Fibroblast of lung (primary cell): ENCODE measurements around the gene OXSR1. TPM values are rescaled to one million over a fixed set of nuclear protein-coding genes. Genes with fewer than 3 reads are reported as not detected.
"Not testable (repeated sequence)": the region's sequence is repeated elsewhere in the genome, so short reads cannot be mapped to it uniquely, and the experiment has no call there.

Experiments
- DNase-seq, 2 donors: peaks; one replicate each; pipeline versions ENCODE4 v3.0.0 to v3.0.0-alpha.2; 2010; ENCODE audit warnings: low read depth in 2 of 2
- H2AFZ ChIP-seq: 2 replicates; pipeline ENCODE4 v1.5.1; 2012; ENCODE audit warnings: low read length, control low read depth, inconsistent platforms
- H3K27ac ChIP-seq: 2 replicates; pipeline ENCODE4 v1.5.1; 2011; ENCODE audit warnings: low read length, control low read depth; ENCODE audit not compliant: insufficient read depth
- H3K27me3 ChIP-seq: 2 replicates; pipeline ENCODE4 v1.5.1; 2011; ENCODE audit warnings: mild to moderate bottlenecking, low read length; ENCODE audit not compliant: control insufficient read depth, insufficient read depth
- H3K36me3 ChIP-seq: 2 replicates; pipeline ENCODE4 v1.5.1; 2011; ENCODE audit warnings: low read length; ENCODE audit not compliant: control insufficient read depth, insufficient read depth
- H3K4me1 ChIP-seq: 2 replicates; pipeline ENCODE4 v1.5.1; 2011; ENCODE audit warnings: low read length; ENCODE audit not compliant: control insufficient read depth, insufficient read depth; ENCODE audit errors: extremely low read depth
- H3K4me2 ChIP-seq: 2 replicates; pipeline ENCODE4 v1.5.1; 2011; ENCODE audit warnings: low read length, control low read depth; ENCODE audit not compliant: insufficient read depth; ENCODE audit errors: extremely low read depth
- H3K4me3 ChIP-seq, 4 experiments: fragments of 200-600 bp in 1 of 4; sonication (generic) in 1 of 4; replicated peaks in 1 of 4; 2 replicates each; pipeline ENCODE4 v1.5.1; 2011 to 2016; ENCODE audit warnings: low read length in 4 of 4, low read depth in 3 of 4, mild to moderate bottlenecking in 3 of 4, control low read depth in 2 of 4, inconsistent platforms in 1 of 4, mixed read lengths in 1 of 4; ENCODE audit not compliant: insufficient read depth in 1 of 4; ENCODE audit errors: control extremely low read depth in 1 of 4
- H3K79me2 ChIP-seq: 2 replicates; pipeline ENCODE4 v1.5.1; 2012; ENCODE audit warnings: mild to moderate bottlenecking, low read length, inconsistent platforms; ENCODE audit not compliant: control insufficient read depth, insufficient read depth
- H3K9ac ChIP-seq: 2 replicates; pipeline ENCODE4 v1.5.1; 2011; ENCODE audit warnings: mild to moderate bottlenecking, low read length, control low read depth; ENCODE audit not compliant: insufficient read depth
- H3K9me3 ChIP-seq: 2 replicates; pipeline ENCODE4 v1.5.1; 2012; ENCODE audit warnings: low read depth, low read length; ENCODE audit not compliant: control insufficient read depth, insufficient read depth
- H4K20me1 ChIP-seq: 2 replicates; pipeline ENCODE4 v1.5.1; 2011; ENCODE audit warnings: low read length; ENCODE audit not compliant: control insufficient read depth, insufficient read depth; ENCODE audit errors: extremely low read depth
- CTCF ChIP-seq, 2 donors: IDR thresholded peaks in 1 of 2; conservative IDR thresholded peaks in 1 of 2; 1 replicate in 1 of 2; 2 replicates in 1 of 2; pipeline ENCODE4 v1.5.1; 2011 to 2012; ENCODE audit warnings: low read length in 2 of 2, control low read depth in 1 of 2, inconsistent platforms in 1 of 2, low read depth in 1 of 2, mild to moderate bottlenecking in 1 of 2
- EZH2 ChIP-seq: IDR thresholded peaks from 2 replicates; pipeline ENCODE4 v1.5.1; 2012; ENCODE audit warnings: low read length, control low read depth, mild to moderate bottlenecking; ENCODE audit errors: missing control alignments
- polyA plus RNA-seq, 2 donors: library from polyadenylated mRNA; depleted of rRNA in 1 of 2; stranded (reverse) in 1 of 2; unstranded in 1 of 2; fragments of >200 nt; gene quantifications; 2 replicates each; pipeline ENCODE4 v1.2.1, GENCODE V29; 2011 to 2012; ENCODE audit warnings: missing spikeins in 1 of 2
- total RNA-seq: library from RNA; depleted of rRNA; stranded (reverse); fragments of >200 nt; gene quantifications from 2 replicates; pipeline ENCODE4 v1.2.1, GENCODE V29; 2014

Gene OXSR1
- total and polyA plus RNA-seq, 2 donors (not counting 1 experiment from before 2014, with no cell fraction given), result 32.7 to 45.2 TPM

- Histone ChIP-seq H3K4me3 (no peak overlapping the region), H3K27ac (no peak overlapping the region), H3K27me3 (no peaks in the 10 kb centered on the region), H3K9me3 (no peaks in the 10 kb centered on the region), H3K4me2 (no peak overlapping the region), H3K36me3 (no peaks in the 10 kb centered on the region), H2AFZ (no peak overlapping the region), H3K79me2 (no peaks in the 10 kb centered on the region), H3K9ac (no peak overlapping the region), H3K4me1 (no peaks in the 10 kb centered on the region), H4K20me1 (no peaks in the 10 kb centered on the region)
- TF ChIP-seq EZH2, result no peak
- TF ChIP-seq CTCF (conservative IDR thresholded peaks at IDR 0.05 in 1 of 2, IDR thresholded peaks at IDR 0.05 in 1 of 2; ENCODE audit: low read depth in 1 of 2, low read length in 2 of 2), result no peak
- no peak for DNase-seq
Observed at GRCh38 chr3:38158472-38158871, 6.9 kb upstream of the OXSR1 start.

GRCh38 chr3:38160704-38161103, 4.6 kb upstream of the OXSR1 start:
- not testable (repeated sequence) for H3K9me3 ChIP-seq, H3K4me2 ChIP-seq, H3K27ac ChIP-seq, H4K20me1 ChIP-seq, H3K27me3 ChIP-seq, H3K4me1 ChIP-seq, H3K79me2 ChIP-seq, H3K4me3 ChIP-seq, H3K9ac ChIP-seq, H3K36me3 ChIP-seq, DNase-seq, H2AFZ ChIP-seq

GRCh38 chr3:38163117-38163840, 2.1 kb upstream of the OXSR1 start:
- Histone ChIP-seq H3K4me3 (no peak overlapping the region), H3K4me2 (no peak overlapping the region), H2AFZ (no peak overlapping the region), H3K79me2 (peaks cover 28% of the 10 kb centered on the region), H3K36me3 (no peaks in the 10 kb centered on the region), H3K4me1 (peaks cover 5% of the 10 kb centered on the region), H3K9ac (no peak overlapping the region), H3K27ac (no peak overlapping the region), H4K20me1 (no peaks in the 10 kb centered on the region), H3K27me3 (no peaks in the 10 kb centered on the region), H3K9me3 (no peaks in the 10 kb centered on the region)
- TF ChIP-seq EZH2 (no peak), CTCF (conservative IDR thresholded peaks at IDR 0.05 in 1 of 2, IDR thresholded peaks at IDR 0.05 in 1 of 2; ENCODE audit: low read depth in 1 of 2, low read length in 2 of 2) (no peak)
- DNase-seq, result no peak
